C1 segment of cervical spinal cord (tissue), 14 donors: ENCODE data around the gene TSEN54.

Experiments used
- DNase-seq, 14 donors: peaks; one replicate each; lab custom pipeline; 2025; lab: John Stamatoyannopoulos, UW

TSEN54 gene

GRCh38 chr17:75542229-75542628 lies 25.9 kb downstream of the TSEN54 start:
- no peak for DNase-seq

GRCh38 chr17:75542728-75543336 lies 26.5 kb downstream of the TSEN54 start:
- DNase-seq: no peak

GRCh38 chr17:75544250-75544649 lies 27.9 kb downstream of the TSEN54 start:
- no peak for DNase-seq

GRCh38 chr17:75546181-75546580 lies 29.9 kb downstream of the TSEN54 start:
- no peak for DNase-seq

GRCh38 chr17:75547091-75547490 lies 30.8 kb downstream of the TSEN54 start:
- no peak for DNase-seq

GRCh38 chr17:75548813-75549212 lies 32.5 kb downstream of the TSEN54 start:
- DNase-seq: no peak

- no peak for DNase-seq
Observed at GRCh38 chr17:75549246-75550138, 33.2 kb downstream of the TSEN54 start.

GRCh38 chr17:75550139-75550465 lies 33.8 kb downstream of the TSEN54 start:
- no peak for DNase-seq

- no peak for DNase-seq
Observed at GRCh38 chr17:75551266-75551665, 34.9 kb downstream of the TSEN54 start.

GRCh38 chr17:75552425-75553294 lies 36.3 kb downstream of the TSEN54 start:
- DNase-seq: no peak

- no peak for DNase-seq
Observed at GRCh38 chr17:75553295-75554110, 37.2 kb downstream of the TSEN54 start.

GRCh38 chr17:75555679-75556153 lies 39.4 kb downstream of the TSEN54 start:
- DNase-seq: no peak

- DNase-seq: peak in 13 of 14 donors; percentile 30 to 90 (median 73)
Observed at GRCh38 chr17:75557075-75557851, 40.9 kb downstream of the TSEN54 start.

GRCh38 chr17:75557852-75558665 lies 41.7 kb downstream of the TSEN54 start:
- peak in 3 of 14 donors; percentile 40 to 54 (median 51) for DNase-seq

- DNase-seq: peak in 1 of 14 donors; percentile 50
Observed at GRCh38 chr17:75558666-75559530, 42.6 kb downstream of the TSEN54 start.

- DNase-seq: no peak
Observed at GRCh38 chr17:75559958-75560533, 43.7 kb downstream of the TSEN54 start.

GRCh38 chr17:75561927-75562603 lies 45.7 kb downstream of the TSEN54 start:
- no peak for DNase-seq
